Measurements from ENCODE around the gene TMEM209. TPM values are rescaled to one million over a fixed set of nuclear protein-coding genes. Genes with fewer than 3 reads are reported as not detected.

The TMEM209 gene
- total RNA-seq, 1 experiment from 2014 or later = 4.0 TPM

DNA sequence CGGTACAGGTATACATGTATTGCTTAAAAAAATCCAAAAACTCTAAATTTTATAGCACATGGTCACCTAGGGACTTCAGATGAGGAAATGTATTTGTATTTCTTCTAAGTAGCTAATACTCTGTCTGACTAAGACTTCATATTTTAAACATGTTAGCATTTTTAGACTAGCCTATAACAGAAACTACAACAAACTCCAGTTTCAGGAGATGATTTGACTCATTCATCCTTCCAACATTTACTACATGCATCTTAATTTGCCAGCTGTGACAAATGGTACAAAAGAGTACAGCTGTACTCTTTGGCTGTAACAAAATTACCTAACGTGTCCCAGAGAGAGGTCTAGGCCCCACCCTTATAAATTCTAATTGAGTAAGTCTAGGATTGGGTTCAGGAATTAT lies 22.2 kb downstream of the TMEM209 start:
- DNase-seq (ENCODE audit: low read depth) = no peak
- in situ Hi-C loops (cut with HindIII; ENCODE audit: low pct_unique_long_range_greater_than_20kb, low sequenced_read_pairs) = no loop called here

DNA sequence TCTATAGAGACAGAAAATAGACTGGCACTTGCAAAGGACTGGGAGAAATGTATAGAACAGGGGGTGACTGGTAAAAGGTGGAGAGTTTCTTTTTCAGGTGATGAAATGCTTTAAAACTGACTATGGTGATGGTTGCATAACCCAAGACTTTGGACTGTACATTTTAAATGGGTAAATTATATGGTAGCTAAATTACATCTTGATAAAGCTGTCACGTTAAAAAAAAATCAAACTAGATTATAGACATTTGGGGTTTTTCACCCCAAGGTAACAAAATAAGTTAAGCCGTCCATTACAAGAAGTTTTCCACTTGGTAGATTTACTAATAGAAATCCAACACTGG lies 24.0 kb downstream of the TMEM209 start:
- no peak for DNase-seq (ENCODE audit: low read depth)
- in situ Hi-C loops (cut with HindIII; ENCODE audit: low pct_unique_long_range_greater_than_20kb, low sequenced_read_pairs) = no loop called here

DNA sequence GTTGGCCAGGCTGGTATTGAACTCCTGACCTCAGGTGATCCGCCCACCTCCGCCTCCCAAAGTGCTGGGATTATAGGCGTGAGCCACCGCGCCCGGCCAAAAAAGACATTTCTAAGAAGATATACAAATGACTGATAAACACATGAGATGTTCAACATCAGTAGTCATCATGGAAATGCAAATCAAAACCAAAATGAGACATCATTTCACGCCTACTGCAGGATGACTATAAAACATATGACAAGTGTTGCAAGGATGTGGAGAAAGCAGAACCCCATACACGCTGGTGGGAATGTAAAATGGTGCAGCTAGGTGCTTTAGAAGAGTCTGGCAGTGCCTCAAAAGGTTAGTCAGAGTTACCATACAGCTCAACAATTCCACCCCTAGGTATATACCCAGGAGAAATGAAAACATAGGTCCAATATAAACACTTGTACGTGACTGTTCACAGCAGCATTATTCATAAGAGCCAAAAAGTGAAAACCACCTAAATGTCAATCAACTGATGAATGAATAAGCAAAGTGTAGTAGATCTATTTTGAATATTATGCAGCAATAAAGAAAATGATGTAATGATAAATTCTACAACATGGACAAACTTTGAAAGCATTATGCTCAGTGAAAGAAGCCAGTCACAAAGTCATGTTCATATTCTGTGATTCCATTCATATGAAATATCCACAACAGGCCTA lies 24.5 kb downstream of the TMEM209 start:
- in situ Hi-C loops (cut with HindIII; ENCODE audit: low pct_unique_long_range_greater_than_20kb, low sequenced_read_pairs) = no loop called here
- DNase-seq (ENCODE audit: low read depth) = peak; percentile 54

DNA sequence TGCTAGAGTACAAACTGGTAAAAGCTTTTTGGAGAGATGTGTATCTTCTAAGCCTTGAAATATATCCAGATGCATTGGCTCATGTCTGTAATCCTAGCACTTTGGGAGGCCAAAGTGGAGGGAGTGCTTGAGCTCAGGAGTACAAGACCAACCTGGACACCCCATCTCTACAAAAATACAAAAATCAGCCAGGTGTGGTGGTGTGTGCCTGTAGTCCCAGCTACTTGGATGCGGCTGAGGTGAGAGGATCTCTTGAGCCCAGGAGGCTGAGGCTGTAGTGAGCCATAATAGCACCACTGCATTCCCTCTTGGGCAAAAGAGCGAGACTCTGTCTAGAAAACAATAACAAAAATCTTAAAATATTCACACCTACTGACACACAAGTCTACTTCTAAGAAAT lies 25.6 kb downstream of the TMEM209 start:
- in situ Hi-C loops (cut with HindIII; ENCODE audit: low pct_unique_long_range_greater_than_20kb, low sequenced_read_pairs) = no loop called here

DNA sequence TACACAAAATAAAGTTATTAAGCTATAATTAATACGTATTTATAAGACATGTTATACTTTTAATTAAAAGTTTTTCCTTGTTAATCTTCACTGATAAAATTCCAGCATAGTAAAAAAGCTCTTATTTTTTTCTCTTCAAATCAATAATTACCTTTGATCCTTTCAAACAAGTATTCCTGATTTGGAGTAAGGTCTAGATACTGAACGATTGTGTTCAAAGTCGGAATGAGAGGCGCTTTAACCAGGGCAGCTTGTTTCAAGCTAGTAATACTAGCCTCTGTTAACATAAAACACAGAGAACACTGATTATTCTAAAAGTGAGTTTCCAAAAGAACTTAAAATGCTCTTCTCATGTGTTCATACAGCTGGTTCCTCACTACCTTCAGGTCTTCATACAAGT lies 27.0 kb downstream of the TMEM209 start:
- no peak for DNase-seq (ENCODE audit: low read depth)
- in situ Hi-C loops (cut with HindIII; ENCODE audit: low pct_unique_long_range_greater_than_20kb, low sequenced_read_pairs) = no loop called here

More for the DNA sequence above, 25.6 kb downstream of the TMEM209 start:
- DNase-seq (ENCODE audit: low read depth) = no peak

DNA sequence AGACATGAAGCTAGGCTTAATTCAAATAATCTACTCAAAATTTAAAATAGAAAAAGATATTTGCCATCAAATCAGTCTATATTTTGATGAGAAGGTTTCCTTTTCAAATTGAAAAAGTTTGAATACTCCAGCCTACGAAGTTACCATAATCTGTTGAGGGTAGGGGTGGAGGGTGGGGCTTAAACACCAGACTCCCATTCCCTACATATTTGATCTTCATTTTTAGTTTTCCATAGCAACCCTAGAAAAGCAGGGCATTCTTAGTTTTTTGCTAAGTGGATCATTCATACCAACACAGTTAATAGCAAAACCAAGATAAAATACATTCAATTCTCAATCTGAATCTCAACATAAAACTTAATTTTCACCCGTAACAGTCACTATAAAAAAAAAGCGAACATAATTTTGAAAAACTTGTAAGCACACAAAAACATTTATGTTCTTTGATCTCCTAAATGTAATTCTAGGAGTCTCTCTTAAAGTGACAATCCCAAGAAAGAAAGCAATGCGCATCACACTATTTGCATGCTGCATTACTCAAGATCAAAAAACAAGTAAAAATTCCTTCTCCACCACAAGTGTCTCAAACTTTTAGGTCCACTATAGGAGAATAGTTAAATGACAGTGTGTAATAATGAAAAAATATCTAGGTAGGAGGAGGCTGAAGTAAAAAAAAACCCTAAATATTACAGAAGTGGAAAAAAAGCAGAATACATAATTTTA lies 30.8 kb downstream of the TMEM209 start:
- in situ Hi-C loops (cut with HindIII; ENCODE audit: low pct_unique_long_range_greater_than_20kb, low sequenced_read_pairs) = no loop called here
- DNase-seq (ENCODE audit: low read depth) = no peak

DNA sequence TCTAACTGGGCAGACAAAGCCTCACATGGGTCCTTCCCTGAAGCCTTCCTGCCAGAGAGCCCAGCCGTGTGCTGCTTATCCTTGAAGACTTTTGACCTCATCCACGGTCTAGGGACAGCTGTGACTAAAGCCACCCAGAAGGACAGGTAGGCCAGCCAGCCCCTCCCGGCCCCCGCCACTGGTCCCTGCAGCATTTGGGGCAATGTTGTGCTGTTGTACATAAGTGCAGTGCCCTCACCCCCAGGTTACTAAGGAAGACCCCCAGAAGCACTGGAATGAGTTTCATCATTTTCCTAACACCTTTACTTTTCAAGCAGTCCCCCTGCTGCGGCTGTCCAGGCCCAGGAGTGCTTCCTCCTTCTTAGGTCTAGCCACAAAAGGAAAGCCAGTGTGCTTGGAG lies 43.0 kb downstream of the TMEM209 start:
- no peak for DNase-seq (ENCODE audit: low read depth)
- in situ Hi-C loops (cut with HindIII; ENCODE audit: low pct_unique_long_range_greater_than_20kb, low sequenced_read_pairs) = no loop called here

DNA sequence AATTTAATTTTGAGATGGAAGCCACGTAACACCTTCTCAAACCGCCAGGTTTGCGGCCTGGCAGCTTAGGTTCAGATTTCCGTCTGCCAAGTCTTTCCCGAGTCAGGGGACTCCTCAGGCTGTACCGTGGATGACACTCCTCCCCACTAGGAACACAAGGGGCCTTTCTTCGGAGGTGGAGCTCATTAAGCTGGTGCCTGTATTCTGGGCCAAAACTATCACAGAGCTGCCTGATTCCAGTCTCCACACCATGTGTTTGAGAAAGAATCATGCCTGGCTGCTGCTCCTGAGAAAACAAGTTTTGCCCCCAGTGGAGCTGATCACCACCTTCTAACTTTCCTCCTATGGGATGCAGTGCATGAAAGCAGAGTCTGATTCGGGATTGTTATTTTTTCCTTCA lies 44.8 kb downstream of the TMEM209 start:
- no peak for DNase-seq (ENCODE audit: low read depth)
- in situ Hi-C loops (cut with HindIII; ENCODE audit: low pct_unique_long_range_greater_than_20kb, low sequenced_read_pairs) = no loop called here

DNA sequence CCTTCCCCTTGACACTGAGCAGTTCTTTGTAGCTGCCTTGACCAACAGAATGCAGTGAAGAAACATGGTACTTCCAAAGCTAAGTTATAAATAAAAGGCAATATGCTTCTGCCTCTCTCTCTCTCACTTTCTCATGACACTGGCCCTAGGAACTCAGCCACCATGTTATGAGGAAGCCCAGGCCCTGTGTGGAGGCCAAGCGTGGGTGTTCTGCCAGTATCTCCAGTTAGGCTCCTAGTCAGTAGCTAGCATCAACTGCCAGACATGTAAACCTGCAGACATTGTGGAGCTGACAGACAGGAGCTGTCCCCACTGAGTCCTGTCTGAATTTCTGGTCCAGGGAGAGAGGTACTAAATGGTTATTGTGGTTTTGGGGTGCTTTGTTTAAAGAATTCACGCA lies 45.2 kb downstream of the TMEM209 start:
- in situ Hi-C loops (cut with HindIII; ENCODE audit: low pct_unique_long_range_greater_than_20kb, low sequenced_read_pairs) = no loop called here
- no peak for DNase-seq (ENCODE audit: low read depth)

DNA sequence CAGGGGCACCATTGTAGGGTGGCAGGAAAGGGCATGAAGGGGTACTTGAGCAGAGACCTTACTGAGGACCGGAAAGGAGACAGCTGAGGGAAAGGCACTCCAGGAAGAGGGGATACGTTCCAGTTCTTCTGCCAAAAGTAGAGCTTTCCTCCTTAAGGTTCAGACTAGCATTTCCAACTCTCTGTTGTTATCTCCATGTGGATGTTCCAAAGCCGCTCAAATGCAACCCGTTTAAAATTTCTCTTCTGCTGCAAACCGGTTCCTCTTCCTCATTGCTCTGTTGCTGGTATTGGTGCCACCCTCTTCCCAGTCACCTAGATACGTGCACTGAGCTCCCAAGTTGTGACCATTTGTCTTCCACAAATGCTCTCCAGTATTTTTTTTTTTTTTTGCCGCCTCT lies 47.5 kb downstream of the TMEM209 start:
- in situ Hi-C loops (cut with HindIII; ENCODE audit: low pct_unique_long_range_greater_than_20kb, low sequenced_read_pairs) = no loop called here
- DNase-seq (ENCODE audit: low read depth) = no peak

DNA sequence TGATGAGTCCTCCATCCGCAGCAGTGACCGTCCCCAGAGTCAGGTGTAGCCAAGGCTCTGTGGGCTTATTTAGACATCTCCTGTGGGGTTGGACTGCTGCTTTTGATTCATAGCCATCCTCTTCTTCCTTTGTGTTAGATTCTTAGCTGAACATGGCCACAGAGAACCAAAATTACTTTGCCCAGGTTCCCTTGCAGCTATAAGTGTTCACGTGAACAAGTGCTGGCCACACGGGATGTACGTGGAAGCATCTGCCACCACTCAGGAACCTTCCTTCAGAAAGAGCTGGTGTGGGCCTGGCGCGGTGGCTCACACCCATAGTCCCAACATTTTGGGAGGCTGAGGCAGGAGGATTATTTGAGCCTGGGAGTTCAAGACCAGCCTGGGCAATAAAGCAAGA lies 49.1 kb downstream of the TMEM209 start:
- in situ Hi-C loops (cut with HindIII; ENCODE audit: low pct_unique_long_range_greater_than_20kb, low sequenced_read_pairs) = no loop called here
- no peak for DNase-seq (ENCODE audit: low read depth)

DNA sequence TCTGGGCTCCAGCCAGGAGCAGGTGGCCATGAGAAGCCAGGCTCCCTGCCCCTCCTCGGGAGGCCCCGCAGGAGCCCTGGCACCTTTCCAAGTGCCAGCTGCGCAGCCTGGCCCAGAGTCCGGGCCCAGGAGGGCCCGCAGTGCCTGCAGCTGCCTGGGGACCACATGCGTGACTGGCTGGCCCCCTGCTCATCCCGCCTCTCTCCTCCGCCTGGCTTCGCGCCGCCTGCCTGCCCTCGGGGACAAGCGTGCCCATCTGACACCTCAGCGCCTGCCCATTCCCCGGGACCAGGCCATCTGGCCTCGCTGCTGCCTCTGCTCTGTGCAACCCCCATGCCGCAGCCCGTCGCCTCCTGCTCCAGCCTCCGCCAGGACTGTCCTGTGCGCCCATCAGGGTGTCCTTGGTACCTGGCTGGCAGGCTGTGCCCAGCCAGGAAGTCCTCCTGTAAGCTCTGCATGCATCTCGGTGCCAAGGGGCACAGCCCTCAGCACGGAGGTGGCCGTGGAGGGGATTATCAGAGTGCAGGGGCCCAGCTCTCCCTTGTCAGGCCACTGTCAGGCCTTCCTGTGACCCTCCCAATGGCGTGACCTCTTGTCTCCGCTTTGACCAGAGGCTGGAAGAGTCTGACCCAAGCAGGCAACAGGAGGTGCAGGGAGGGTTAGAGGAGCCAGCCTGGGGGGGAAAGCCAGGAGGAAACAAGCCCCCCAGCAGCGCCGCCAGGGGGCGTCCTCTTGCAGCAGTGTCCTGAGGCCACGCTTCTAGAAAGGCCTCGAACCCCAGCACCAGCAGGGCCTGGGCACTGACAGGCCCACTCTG lies 50.5 kb downstream of the TMEM209 start:
- DNase-seq (ENCODE audit: low read depth) = no peak
- in situ Hi-C loops (cut with HindIII; ENCODE audit: low pct_unique_long_range_greater_than_20kb, low sequenced_read_pairs) = no loop called here

DNA sequence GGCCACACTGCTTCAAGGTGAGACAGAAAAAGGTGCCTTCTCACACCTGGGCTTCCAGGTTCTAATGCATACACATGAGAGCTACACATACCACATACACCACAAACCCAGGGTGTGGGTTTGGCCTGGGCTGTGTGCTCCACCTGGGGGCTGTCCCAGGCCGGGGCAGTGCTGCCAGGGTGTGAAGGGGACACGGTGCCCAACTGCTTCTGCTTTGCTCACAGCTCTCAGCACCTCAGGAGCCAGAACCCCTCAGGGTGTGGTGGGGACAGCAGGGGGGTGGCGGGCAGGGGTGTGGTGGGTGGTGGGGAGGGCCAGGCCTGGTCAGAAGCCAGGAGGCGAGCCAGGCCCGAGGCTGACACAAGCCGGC lies 51.1 kb downstream of the TMEM209 start:
- in situ Hi-C loops (cut with HindIII; ENCODE audit: low pct_unique_long_range_greater_than_20kb, low sequenced_read_pairs) = no loop called here
- no peak for DNase-seq (ENCODE audit: low read depth)

DNA sequence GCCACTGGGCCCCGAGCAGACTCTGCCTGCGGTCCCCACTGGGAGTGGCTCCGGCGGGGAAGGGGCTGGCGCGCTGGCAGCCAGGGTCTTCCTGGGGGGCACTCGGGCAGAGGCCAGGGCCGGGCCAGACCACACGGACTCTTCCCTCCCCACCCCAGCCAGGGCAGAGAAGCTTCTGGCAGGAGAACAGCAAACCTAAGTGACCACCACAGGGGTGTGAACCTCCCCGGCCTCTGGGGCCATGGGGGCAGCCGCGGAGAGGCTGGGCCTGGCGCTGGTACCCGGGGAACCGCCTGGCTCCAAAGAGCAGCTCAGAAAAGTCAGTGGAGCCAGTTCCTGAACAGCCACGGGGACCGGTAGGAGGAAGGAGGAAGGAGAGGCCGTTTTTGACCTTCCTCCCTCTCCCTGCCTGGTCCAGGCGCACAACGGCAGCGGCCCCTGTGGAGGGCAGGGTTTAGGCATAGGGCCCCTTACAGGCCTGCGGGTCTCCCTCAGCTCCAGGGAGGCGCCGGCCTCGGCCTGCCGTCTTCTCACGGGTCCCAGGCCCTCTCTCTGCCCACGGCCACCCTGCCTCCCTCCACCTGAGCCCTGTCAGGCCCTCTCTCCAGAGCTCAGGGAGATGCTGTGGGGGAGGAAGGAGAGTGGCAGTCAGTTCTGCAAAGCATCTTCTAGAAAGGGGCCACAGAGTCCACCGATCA lies 51.8 kb downstream of the TMEM209 start:
- in situ Hi-C loops (cut with HindIII; ENCODE audit: low pct_unique_long_range_greater_than_20kb, low sequenced_read_pairs) = no loop called here
- no peak for DNase-seq (ENCODE audit: low read depth)

DNA sequence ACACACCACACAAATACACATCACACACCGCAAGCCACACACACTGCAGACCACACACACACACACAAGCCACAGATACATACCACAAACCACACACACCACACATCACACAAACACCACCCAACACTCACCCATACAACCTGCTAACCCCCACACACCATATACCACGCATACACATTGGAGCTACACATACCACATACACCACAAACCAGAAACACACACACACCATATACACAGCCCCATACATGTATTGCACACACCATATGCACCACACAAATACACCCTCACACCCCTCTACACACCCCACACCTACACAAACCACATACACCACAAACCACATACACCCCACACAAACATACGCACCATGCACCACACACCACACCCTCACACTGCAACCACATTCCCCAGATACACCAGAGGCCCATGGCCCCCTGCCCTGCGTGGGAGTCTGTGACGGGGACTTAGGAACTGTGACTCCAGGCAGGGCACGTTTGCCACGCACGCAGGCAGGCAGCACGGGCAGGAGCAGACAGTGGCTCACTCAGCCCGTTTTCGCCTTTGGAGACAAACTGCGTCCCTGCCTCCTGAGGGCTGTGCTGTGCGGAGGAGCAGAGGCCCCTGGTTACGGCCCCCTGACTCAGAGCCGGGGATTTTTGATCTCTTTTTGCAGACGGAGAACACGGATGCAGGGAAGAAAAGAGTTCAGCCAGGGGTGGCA lies 52.6 kb downstream of the TMEM209 start:
- in situ Hi-C loops (cut with HindIII; ENCODE audit: low pct_unique_long_range_greater_than_20kb, low sequenced_read_pairs) = no loop called here
- DNase-seq (ENCODE audit: low read depth) = no peak

DNA sequence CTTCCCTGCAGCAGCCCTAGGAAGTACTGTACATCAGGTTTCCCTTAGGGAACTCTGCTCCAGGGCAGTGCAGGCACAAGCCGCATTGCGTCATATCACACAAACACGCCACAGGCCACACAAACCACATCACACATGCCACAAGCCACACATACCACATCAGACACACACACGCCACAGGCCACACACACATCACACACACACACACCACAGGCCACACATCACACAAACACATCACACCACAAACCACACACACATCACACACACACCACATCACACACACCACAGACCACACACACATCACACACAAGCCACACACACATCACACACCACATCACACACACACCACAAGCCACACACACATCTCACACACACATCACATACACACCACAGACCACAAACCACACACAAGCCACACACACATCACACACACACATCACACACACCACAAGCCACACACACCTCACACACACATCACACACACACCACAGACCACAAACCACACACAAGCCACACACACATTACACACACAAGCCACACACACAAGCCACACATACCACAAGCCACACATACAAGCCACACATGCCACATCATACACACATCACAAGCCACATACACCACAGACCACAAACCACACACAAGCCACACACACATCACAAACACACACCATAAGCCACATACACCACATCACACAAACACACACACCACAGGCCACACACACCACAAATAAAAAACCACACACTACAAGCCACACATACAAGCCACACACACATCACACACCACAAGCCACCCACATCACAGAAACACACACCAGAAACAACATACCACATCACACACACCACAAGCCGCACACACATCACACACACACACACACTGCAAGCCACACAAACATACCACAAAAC lies 53.4 kb downstream of the TMEM209 start:
- DNase-seq (ENCODE audit: low read depth) = no peak
- in situ Hi-C loops (cut with HindIII; ENCODE audit: low pct_unique_long_range_greater_than_20kb, low sequenced_read_pairs) = no loop called here

DNA sequence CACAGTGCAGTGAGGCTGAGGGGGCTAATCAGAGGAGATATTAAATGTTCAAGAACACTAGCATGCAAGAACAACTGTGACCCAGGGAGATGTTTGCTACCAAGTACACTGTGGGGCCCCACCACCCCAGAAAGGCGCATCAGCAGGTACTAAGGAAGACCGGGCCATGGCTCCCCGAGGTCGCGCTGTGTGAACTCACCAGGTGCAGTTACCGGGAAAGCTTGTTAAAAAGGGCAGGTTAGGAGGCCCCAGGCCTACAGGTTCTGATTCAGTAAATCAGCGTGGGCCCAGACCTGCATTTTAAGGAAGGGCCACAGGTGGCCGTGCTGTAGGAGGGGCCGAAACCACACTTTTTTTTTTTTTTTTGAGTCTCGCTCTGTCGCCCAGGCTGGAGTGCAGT lies 54.6 kb downstream of the TMEM209 start:
- no peak for DNase-seq (ENCODE audit: low read depth)
- in situ Hi-C loops (cut with HindIII; ENCODE audit: low pct_unique_long_range_greater_than_20kb, low sequenced_read_pairs) = no loop called here

All from Caki2 (cell line).